ENCODE results near the gene RBBP8NL.

- TF ChIP-seq CTCF (conservative IDR thresholded peaks at IDR 0.05 in 1 of 2, IDR thresholded peaks at IDR 0.05 in 1 of 2; ENCODE audit: extremely low read depth in 1 of 2, insufficient read depth in 1 of 2, low read depth in 1 of 2, low read length in 2 of 2) = no peak
- no peak for TF ChIP-seq EZH2 (IDR thresholded peaks at IDR 0.05; ENCODE audit: borderline replicate concordance, low read length)
Observed at GRCh38 chr20:62448788-62449187, 21.4 kb upstream of the RBBP8NL start.

All from mammary epithelial cell (primary cell).